Mesenchymal stem cell (in vitro differentiated cells and primary cell): ENCODE measurements around the gene ELMO3.
A peak's percentile ranks its signal among the peaks of the same experiment; 100 is the strongest.

Source experiments
- DNase-seq: peaks from one replicate; pipeline ENCODE4 v3.0.0-alpha.2; 2013
- H2AFZ ChIP-seq: one replicate; pipeline ENCODE4 v1.6.1; 2013; ENCODE audit warnings: low read depth, mild to moderate bottlenecking, control low read depth, inconsistent platforms, low read length, moderate library complexity
- H2AK5ac ChIP-seq: 2 replicates; pipeline ENCODE4 v1.6.1; 2013; ENCODE audit warnings: low read length, moderate library complexity, mild to moderate bottlenecking, inconsistent platforms; ENCODE audit not compliant: severe bottlenecking
- H2BK120ac ChIP-seq: one replicate; pipeline ENCODE4 v1.6.1; 2013; ENCODE audit warnings: low read depth, mild to moderate bottlenecking, inconsistent platforms, low read length, moderate library complexity
- H2BK12ac ChIP-seq, 2 experiments: one replicate each; pipeline ENCODE4 v1.6.1; 2013; ENCODE audit warnings: inconsistent platforms in 2 of 2, low read length in 2 of 2, mild to moderate bottlenecking in 2 of 2, moderate library complexity in 2 of 2, control low read depth in 1 of 2
- H2BK15ac ChIP-seq: one replicate; pipeline ENCODE4 v1.6.1; 2013; ENCODE audit warnings: mild to moderate bottlenecking, low read depth, inconsistent platforms; ENCODE audit not compliant: poor library complexity, severe bottlenecking
- H2BK5ac ChIP-seq: 2 replicates; pipeline ENCODE4 v1.6.1; 2013; ENCODE audit warnings: low read depth, mild to moderate bottlenecking, low read length, control low read depth, inconsistent platforms; ENCODE audit not compliant: poor library complexity, severe bottlenecking
- H3K14ac ChIP-seq, 2 experiments: one replicate each; pipeline ENCODE4 v1.6.1; 2013; ENCODE audit warnings: inconsistent platforms in 2 of 2, low read length in 2 of 2, control low read depth in 1 of 2, mild to moderate bottlenecking in 1 of 2, moderate library complexity in 1 of 2
- H3K18ac ChIP-seq, 2 experiments: one replicate each; pipeline ENCODE4 v1.6.1; 2013; ENCODE audit warnings: inconsistent platforms in 2 of 2, low read length in 2 of 2, control low read depth in 1 of 2, low read depth in 1 of 2, mild to moderate bottlenecking in 1 of 2
- H3K23ac ChIP-seq, 2 experiments: one replicate each; pipeline ENCODE4 v1.6.1; 2013; ENCODE audit warnings: inconsistent platforms in 2 of 2, low read length in 2 of 2, mild to moderate bottlenecking in 2 of 2, moderate library complexity in 2 of 2, control low read depth in 1 of 2
- H3K27ac ChIP-seq: 2 replicates; pipeline ENCODE4 v1.5.1; 2013; ENCODE audit warnings: mild to moderate bottlenecking, moderate library complexity, low read length, control low read depth, inconsistent platforms; ENCODE audit not compliant: poor library complexity, severe bottlenecking
- H3K27me3 ChIP-seq, 2 experiments: 2 replicates each; pipeline versions ENCODE4 v1.6.1 to v1.7.0; 2013; ENCODE audit warnings: low read length in 2 of 2, mild to moderate bottlenecking in 2 of 2, moderate library complexity in 2 of 2, control low read depth in 1 of 2, inconsistent platforms in 1 of 2; ENCODE audit not compliant: control insufficient read depth in 1 of 2, insufficient read depth in 1 of 2
- H3K36me3 ChIP-seq, 2 experiments: 2 replicates each; pipeline versions ENCODE4 v1.6.1 to v1.7.0; 2013; ENCODE audit warnings: low read length in 2 of 2, control low read depth in 1 of 2, inconsistent platforms in 1 of 2, low read depth in 1 of 2, mild to moderate bottlenecking in 1 of 2; ENCODE audit not compliant: insufficient read depth in 2 of 2, control insufficient read depth in 1 of 2
- H3K4ac ChIP-seq, 2 experiments: one replicate each; pipeline ENCODE4 v1.6.1; 2013; ENCODE audit warnings: inconsistent platforms in 2 of 2, low read length in 2 of 2, mild to moderate bottlenecking in 2 of 2, moderate library complexity in 2 of 2, control low read depth in 1 of 2, low read depth in 1 of 2
- H3K4me1 ChIP-seq: 2 replicates; pipeline ENCODE4 v1.6.1; 2013; ENCODE audit warnings: low read depth, low read length, control low read depth; ENCODE audit not compliant: control insufficient read depth, insufficient read depth
- H3K4me2 ChIP-seq: 2 replicates; pipeline ENCODE4 v1.6.1; 2013; ENCODE audit warnings: low read length, mild to moderate bottlenecking, inconsistent platforms; ENCODE audit not compliant: poor library complexity, severe bottlenecking
- H3K4me3 ChIP-seq, 2 experiments: 2 replicates each; pipeline versions ENCODE4 v1.5.1 to v1.7.0; 2013; ENCODE audit warnings: low read length in 2 of 2, mild to moderate bottlenecking in 2 of 2, control low read depth in 1 of 2, low read depth in 1 of 2; ENCODE audit not compliant: insufficient read depth in 1 of 2
- H3K79me1 ChIP-seq: replicated peaks from 2 replicates; pipeline ENCODE4 v1.6.1; 2013; ENCODE audit warnings: mild to moderate bottlenecking, control low read depth, low read length, inconsistent platforms; ENCODE audit not compliant: poor library complexity, severe bottlenecking
- H3K9ac ChIP-seq: 2 replicates; pipeline ENCODE4 v1.7.0; 2013; ENCODE audit warnings: mild to moderate bottlenecking, low read length, moderate library complexity
- H3K9me3 ChIP-seq: 2 replicates; pipeline ENCODE4 v1.7.0; 2013; ENCODE audit warnings: mild to moderate bottlenecking, low read length; ENCODE audit not compliant: control insufficient read depth
- H4K8ac ChIP-seq: one replicate; pipeline ENCODE4 v1.6.1; 2013; ENCODE audit warnings: inconsistent platforms, mild to moderate bottlenecking, low read length, moderate library complexity
- H4K91ac ChIP-seq: one replicate; pipeline ENCODE4 v1.6.1; 2013; ENCODE audit warnings: mild to moderate bottlenecking, low read length, inconsistent platforms
- WGBS: methylation state at CpG from one replicate; pipeline ENCODE4 v1.1.7; 2013; ENCODE audit warnings: mixed read lengths; 5-methylcytosine and 5-hydroxymethylcytosine counted together

The ELMO3 gene

DNA sequence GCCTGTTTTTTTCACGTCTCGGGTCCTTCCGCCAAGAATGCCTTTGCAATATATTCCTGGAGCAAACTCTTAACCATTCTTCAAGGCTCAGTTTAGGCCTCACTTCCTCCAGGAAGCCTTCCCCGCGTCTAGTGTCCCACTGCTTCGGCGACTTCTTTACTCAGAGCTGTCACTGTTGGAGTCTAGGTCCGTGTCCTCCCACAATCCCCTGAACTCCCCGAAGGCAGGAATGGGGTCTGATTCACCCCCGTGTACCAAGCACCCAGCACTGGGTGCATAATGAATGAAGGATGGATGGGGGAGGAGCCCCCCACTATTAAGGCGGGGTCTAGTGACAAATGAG, 15.7 kb upstream of the ELMO3 start:
- H3K27me3 ChIP-seq = no peaks in the 10 kb centered on the region
- peak overlapping the region; percentile 89 for H3K9ac ChIP-seq
- no peak overlapping the region for H3K27ac ChIP-seq
- peaks cover 0 to 15% of the 10 kb centered on the region in 2 experiments for H3K36me3 ChIP-seq
- no peak overlapping the region for H4K91ac ChIP-seq
- peak overlapping the region; percentile 50 to 82 for H3K4me3 ChIP-seq
- peak overlapping the region; percentile 64 for H3K4me2 ChIP-seq
- WGBS = 4% methylated on average over 11 of the region's 11 CpGs
- no peak overlapping the region for H3K23ac ChIP-seq
- no peak overlapping the region for H3K18ac ChIP-seq
- no peak overlapping the region for H2BK12ac ChIP-seq
- peak overlapping the region; percentile 8 for H2BK15ac ChIP-seq
- H4K8ac ChIP-seq = no peak overlapping the region
- no peak overlapping the region for H2BK120ac ChIP-seq
- no peaks in the 10 kb centered on the region for H3K9me3 ChIP-seq
- H3K79me1 ChIP-seq = peaks cover 24% of the 10 kb centered on the region
- H2AK5ac ChIP-seq = no peak overlapping the region
- no peak overlapping the region for H2BK5ac ChIP-seq
- no peak for DNase-seq
- H2AFZ ChIP-seq = no peak overlapping the region
- no peak overlapping the region for H3K14ac ChIP-seq
- H3K4ac ChIP-seq = peak overlapping the region in 1 of 2 experiments; percentile 19
- H3K4me1 ChIP-seq = peaks cover 35% of the 10 kb centered on the region

DNA sequence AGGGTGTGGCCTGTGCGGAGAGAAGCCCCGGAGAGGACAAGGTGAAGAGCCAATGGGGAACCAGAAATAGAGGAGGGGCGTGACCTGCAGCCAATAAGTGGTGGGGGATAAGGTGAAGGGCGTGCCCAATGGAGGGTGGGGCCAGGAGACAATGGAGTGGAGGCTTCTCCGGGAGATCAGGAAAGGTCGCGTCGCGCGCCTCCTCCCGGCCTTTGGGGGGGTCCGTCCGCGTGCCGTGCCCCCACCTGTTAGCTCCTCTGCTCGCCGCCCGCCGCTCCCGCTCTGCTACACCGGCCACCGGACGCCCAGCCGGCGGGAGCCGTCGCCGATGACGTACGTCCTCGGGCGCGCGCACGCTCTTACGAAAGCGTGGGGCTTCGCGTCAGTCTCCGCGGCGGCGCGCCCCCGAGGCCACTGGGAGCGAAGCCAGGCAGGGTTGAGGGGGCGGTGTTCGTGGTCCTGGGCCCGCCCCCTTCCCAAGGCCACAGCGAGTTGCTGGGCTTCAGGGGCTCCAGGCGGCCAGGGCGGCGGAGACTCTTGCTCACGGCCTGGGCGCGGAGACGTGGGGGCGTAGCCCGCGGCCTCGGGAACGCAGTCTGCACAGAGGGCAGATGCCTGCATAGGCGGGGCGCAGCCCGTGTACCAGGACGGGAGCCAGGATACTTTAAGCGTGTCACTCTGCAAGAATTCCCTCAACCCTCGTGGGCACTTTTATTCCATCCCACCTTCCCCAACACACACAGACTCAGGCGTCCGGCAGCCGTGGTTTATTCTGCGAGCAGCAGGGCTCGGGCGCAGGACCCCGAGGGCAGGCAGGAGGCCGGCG, 15.1 kb upstream of the ELMO3 start, which contains the start of gene MATCAP1:
TSS of gene MATCAP1 (minus strand) at position 337 of the 826 bp plus-strand sequence. CDS start 3,353 bp downstream, outside the sequence.
- peak within 1 kb of the TSS; percentile 99 for H3K4me2 ChIP-seq

DNA sequence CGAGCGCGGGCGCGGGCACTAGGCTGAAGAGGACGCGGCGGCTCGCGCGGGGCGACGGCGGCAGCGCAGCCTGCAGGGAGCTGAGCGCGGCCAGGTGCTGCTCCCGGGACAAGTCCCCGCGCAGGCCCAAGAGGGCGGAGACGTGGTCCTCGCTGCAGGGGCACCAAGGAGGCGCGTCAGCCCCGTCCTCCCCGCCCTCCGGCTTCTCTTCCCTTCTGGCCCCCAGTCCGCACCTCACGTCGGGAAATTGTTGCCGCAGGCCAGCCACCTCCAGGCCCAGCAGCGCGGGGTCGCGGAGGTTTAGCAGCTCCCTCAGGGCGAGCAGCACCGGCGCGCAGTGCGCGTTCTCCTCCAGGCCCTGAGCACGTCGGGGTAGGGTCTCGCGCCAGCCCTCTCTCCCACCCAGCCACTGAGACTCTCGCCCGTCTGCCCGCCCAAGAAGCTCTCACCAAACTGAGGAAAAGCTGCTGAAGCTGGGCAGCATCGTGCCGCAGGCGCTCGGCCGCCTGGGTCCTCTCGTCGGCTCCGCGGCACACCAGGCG, 14.4 kb upstream of the ELMO3 start:
- peak overlapping the region; percentile 83 for H2AFZ ChIP-seq
- peak overlapping the region in 1 of 2 experiments; percentile 2 for H3K23ac ChIP-seq
- H2BK5ac ChIP-seq = no peak overlapping the region
- peak overlapping the region in 1 of 2 experiments; percentile 38 for H3K14ac ChIP-seq
- H2BK120ac ChIP-seq = no peak overlapping the region
- H3K9me3 ChIP-seq = no peaks in the 10 kb centered on the region
- peak overlapping the region; percentile 99 for H3K4me2 ChIP-seq
- H3K4me1 ChIP-seq = peaks cover 29% of the 10 kb centered on the region
- peak overlapping the region; percentile 10 for H4K91ac ChIP-seq
- H3K27me3 ChIP-seq = no peaks in the 10 kb centered on the region
- H3K36me3 ChIP-seq = peaks cover 0 to 12% of the 10 kb centered on the region in 2 experiments
- H2BK12ac ChIP-seq = no peak overlapping the region
- H3K9ac ChIP-seq = peak overlapping the region; percentile 89
- H4K8ac ChIP-seq = no peak overlapping the region
- H3K4ac ChIP-seq = no peak overlapping the region
- H2BK15ac ChIP-seq = no peak overlapping the region
- H3K27ac ChIP-seq = no peak overlapping the region
- 16% methylated on average over 42 of the region's 59 CpGs for WGBS
- no peak overlapping the region for H2AK5ac ChIP-seq
- H3K4me3 ChIP-seq = peak overlapping the region; percentile 82 to 89
- DNase-seq = no peak
- peak overlapping the region in 1 of 2 experiments; percentile 54 for H3K18ac ChIP-seq
- H3K79me1 ChIP-seq = peaks cover 21% of the 10 kb centered on the region

More for the DNA sequence above, 15.1 kb upstream of the ELMO3 start, which contains the start of gene MATCAP1:
- peak within 1 kb of the TSS; percentile 95 for H4K8ac ChIP-seq
- H2BK5ac ChIP-seq = peak within 1 kb of the TSS; percentile 74
- H2AFZ ChIP-seq = peak within 1 kb of the TSS; percentile 83
- peaks cover 0 to 15% of the 10 kb centered on the region in 2 experiments for H3K36me3 ChIP-seq
- H3K18ac ChIP-seq = peak within 1 kb of the TSS; percentile 94 to 97
- H3K4me1 ChIP-seq = peaks cover 31% of the 10 kb centered on the region
- H4K91ac ChIP-seq = peak within 1 kb of the TSS; percentile 97
- WGBS = under 1% methylated on average over 74 of the region's 77 CpGs
- peaks cover 24% of the 10 kb centered on the region for H3K79me1 ChIP-seq
- H3K9me3 ChIP-seq = no peaks in the 10 kb centered on the region
- H3K4me3 ChIP-seq = peak within 1 kb of the TSS; percentile 82 to 89
- peak within 1 kb of the TSS; percentile 89 for H3K9ac ChIP-seq
- H3K27ac ChIP-seq = no peak within 1 kb of the TSS
- no peaks in the 10 kb centered on the region for H3K27me3 ChIP-seq
- H2BK12ac ChIP-seq = peak within 1 kb of the TSS in 1 of 2 experiments; percentile 80
- peak; percentile 99 for DNase-seq
- peak within 1 kb of the TSS in 1 of 2 experiments; percentile 2 for H3K23ac ChIP-seq
- peak within 1 kb of the TSS in 1 of 2 experiments; percentile 91 for H3K14ac ChIP-seq
- peak within 1 kb of the TSS; percentile 75 to 92 for H3K4ac ChIP-seq
- peak within 1 kb of the TSS; percentile 97 for H2BK15ac ChIP-seq
- peak within 1 kb of the TSS; percentile 78 for H2BK120ac ChIP-seq
- H2AK5ac ChIP-seq = no peak within 1 kb of the TSS
